ENCODE measurements around the gene GAS7.

Gene GAS7

DNA sequence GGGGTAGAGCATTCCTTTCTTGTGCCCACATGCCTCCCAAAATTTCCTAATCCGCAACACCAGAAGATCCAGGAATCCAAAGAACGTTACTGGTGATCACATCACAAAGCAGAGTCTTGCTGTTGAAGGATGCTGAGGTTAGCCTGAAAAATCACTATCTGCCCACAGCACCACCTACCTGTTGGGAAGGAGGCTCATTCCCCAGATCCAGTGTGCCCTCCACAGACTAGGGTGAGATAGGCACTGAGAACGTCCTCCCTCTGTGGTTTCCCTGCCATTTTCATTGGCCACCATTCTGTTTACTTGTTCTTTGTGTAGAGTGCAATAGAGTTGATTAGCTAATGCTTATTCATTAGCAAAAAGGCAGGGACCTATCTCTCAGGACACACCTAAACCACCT lies 323.7 kb downstream of the GAS7 start:
- FAIRE-seq, result no peak

DNA sequence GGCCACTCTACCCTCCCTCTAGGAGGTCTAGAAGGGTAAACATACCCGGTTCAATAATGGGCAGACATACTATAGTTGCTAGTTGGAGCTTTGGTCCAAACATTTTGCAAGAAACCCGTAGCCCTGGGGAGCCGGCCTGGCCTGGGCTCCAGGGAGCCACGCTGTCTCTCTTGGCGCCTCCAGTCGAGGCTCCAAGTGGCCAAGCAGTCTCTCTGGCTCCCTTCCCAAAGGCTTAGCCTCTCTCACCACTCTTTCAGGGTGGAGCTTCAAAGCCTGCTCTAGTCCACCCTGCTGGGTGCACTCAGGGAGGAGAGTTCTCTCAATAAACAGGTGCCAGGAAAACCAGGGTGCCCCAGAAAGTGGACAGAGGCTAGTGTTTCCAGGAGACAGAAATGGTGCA lies 325.6 kb downstream of the GAS7 start:
- no peak for DNase-seq (ENCODE audit: insufficient read length, low spot score)
- FAIRE-seq, result no peak

More for the DNA sequence above, 323.7 kb downstream of the GAS7 start:
- DNase-seq (ENCODE audit: insufficient read length, low spot score), result no peak

- DNase-seq (ENCODE audit: insufficient read length, low spot score) (no peak), FAIRE-seq (no peak)
Measured at GRCh38 chr17:9868552-9868951, 329.9 kb downstream of the GAS7 start.

DNA sequence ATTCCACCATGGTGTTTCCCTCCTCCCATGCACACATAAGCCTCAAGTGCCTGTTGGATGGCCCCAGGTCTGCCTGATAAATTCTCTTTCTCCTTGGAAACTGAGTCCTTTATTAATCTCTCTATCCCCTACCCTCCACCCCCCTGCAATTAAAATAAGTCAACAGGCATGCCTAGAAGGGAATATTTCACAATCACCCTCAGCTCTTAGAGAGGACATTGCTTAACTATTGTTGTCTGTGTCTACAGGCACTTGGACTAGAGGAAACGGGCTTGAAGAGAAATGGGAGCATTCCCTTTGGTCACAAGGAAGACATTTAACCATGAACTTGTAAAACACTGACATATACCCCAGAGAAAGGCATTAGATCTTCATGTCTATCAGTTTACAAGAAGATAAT lies 332.8 kb downstream of the GAS7 start:
- FAIRE-seq (no peak), DNase-seq (ENCODE audit: insufficient read length, low spot score) (no peak)

DNA sequence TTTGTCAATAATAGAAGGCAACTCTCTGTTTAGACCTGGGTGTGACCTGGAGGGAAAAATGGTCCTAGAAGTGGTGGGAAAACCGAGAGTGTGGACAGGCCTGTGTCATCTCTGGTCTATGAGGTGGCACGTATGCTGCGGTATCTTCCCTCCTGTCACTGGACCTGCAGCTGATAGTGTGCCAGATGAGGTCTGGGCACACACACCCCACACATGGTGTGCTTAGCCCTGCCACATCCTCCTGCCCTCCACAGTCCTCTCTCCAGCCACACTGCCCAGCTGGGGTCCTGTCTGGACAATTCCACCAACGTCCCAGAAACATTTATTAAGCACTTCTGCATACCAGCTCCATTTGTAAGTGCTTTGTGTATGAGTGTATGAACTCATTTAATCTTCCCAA lies 335.5 kb downstream of the GAS7 start:
- FAIRE-seq (no peak), DNase-seq (ENCODE audit: insufficient read length, low spot score) (no peak)

GRCh38 chr17:9862220-9862619 lies 336.2 kb downstream of the GAS7 start:
- DNase-seq (ENCODE audit: insufficient read length, low spot score) (no peak), FAIRE-seq (no peak)

GRCh38 chr17:9860851-9861250 lies 337.6 kb downstream of the GAS7 start:
- no peak for FAIRE-seq
- no peak for DNase-seq (ENCODE audit: insufficient read length, low spot score)

All from GM19239 (cell line).